ENCODE measurements around the gene TCAF1. TPM values are rescaled to one million over a fixed set of nuclear protein-coding genes. Genes with fewer than 3 reads are reported as not detected.

The TCAF1 gene
- total and polyA plus RNA-seq, 2 donors (not counting 1 experiment from before 2014, with no cell fraction given) = 7.1 to 17.3 TPM

- no peaks in the 10 kb centered on the region for H3K36me3 ChIP-seq (replicated peaks in 1 of 2; ENCODE audit: control extremely low read depth in 1 of 2, control insufficient read depth in 1 of 2, extremely low read depth in 1 of 2, insufficient read depth in 2 of 2, low read length in 1 of 2)
- Mint-ChIP-seq H3K9me3 (ENCODE audit: insufficient read depth) (no peaks in the 10 kb centered on the region), H3K27me3 (no peaks in the 10 kb centered on the region), H3K4me1 (no peaks in the 10 kb centered on the region), H3K27ac (no peak overlapping the region), H3K4me3 (no peak overlapping the region)
- H3K4me3 ChIP-seq (ENCODE audit: control extremely low read depth in 1 of 5, extremely low read depth in 1 of 5, insufficient read depth in 1 of 5, low read depth in 2 of 5, low read length in 4 of 5) = no peak overlapping the region
- no peaks in the 10 kb centered on the region for H3K4me1 ChIP-seq (ENCODE audit: control insufficient read depth in 2 of 2, insufficient read depth in 2 of 2, low read length in 2 of 2)
- POLR2A ChIA-PET = no interaction called here
- peaks cover 0 to 1% (median 0%) of the 10 kb centered on the region in 3 donors for H3K9me3 ChIP-seq (ENCODE audit: control extremely low read depth in 1 of 3, control insufficient read depth in 2 of 3, insufficient read depth in 1 of 3, low read length in 2 of 3)
- CTCF ChIA-PET = no interaction called here
- H3K27ac ChIP-seq (ENCODE audit: low read length in 2 of 2) = no peak overlapping the region
- no peaks in the 10 kb centered on the region for H3K27me3 ChIP-seq (replicated peaks in 1 of 4; ENCODE audit: control extremely low read depth in 1 of 4, control insufficient read depth in 3 of 4, insufficient read depth in 4 of 4, low read length in 3 of 4)
- no peaks in the 10 kb centered on the region for H4K20me1 ChIP-seq (ENCODE audit: control insufficient read depth, insufficient read depth, low read length, poor library complexity, severe bottlenecking)
- intact Hi-C loops (cut with micrococcal nuclease) = no loop called here
- no peak overlapping the region for H2AFZ ChIP-seq (ENCODE audit: insufficient read depth, low read depth, low read length, poor library complexity, severe bottlenecking)
- DNase-seq (peak; percentile 1), ATAC-seq (ENCODE audit: low read depth) (no peak)
- no peaks in the 10 kb centered on the region for H3K79me2 ChIP-seq (ENCODE audit: control insufficient read depth, insufficient read depth, low read length)
- TF ChIP-seq, protein P1, sequence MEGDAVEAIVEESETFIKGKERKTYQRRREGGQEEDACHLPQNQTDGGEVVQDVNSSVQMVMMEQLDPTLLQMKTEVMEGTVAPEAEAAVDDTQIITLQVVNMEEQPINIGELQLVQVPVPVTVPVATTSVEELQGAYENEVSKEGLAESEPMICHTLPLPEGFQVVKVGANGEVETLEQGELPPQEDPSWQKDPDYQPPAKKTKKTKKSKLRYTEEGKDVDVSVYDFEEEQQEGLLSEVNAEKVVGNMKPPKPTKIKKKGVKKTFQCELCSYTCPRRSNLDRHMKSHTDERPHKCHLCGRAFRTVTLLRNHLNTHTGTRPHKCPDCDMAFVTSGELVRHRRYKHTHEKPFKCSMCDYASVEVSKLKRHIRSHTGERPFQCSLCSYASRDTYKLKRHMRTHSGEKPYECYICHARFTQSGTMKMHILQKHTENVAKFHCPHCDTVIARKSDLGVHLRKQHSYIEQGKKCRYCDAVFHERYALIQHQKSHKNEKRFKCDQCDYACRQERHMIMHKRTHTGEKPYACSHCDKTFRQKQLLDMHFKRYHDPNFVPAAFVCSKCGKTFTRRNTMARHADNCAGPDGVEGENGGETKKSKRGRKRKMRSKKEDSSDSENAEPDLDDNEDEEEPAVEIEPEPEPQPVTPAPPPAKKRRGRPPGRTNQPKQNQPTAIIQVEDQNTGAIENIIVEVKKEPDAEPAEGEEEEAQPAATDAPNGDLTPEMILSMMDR (IDR thresholded peaks at IDR 0.05) = no peak
- TF ChIP-seq EZH2 (IDR thresholded peaks at IDR 0.05; ENCODE audit: borderline replicate concordance, insufficient read depth, low read depth, low read length, poor library complexity, severe bottlenecking) = no peak
- WGBS (ENCODE audit: insufficient coverage) = 100% methylated on average over 2 of the region's 3 CpGs
- H3K4me2 ChIP-seq (replicated peaks; ENCODE audit: low read depth, low read length, poor library complexity, severe bottlenecking) = no peak overlapping the region
- no peak overlapping the region for H3K9ac ChIP-seq (ENCODE audit: low read length)
Observed at GRCh38 chr7:143849785-143850479, 52.0 kb downstream of the TCAF1 start.

- no peaks in the 10 kb centered on the region for H3K27me3 Mint-ChIP-seq
- H3K4me1 ChIP-seq (ENCODE audit: control insufficient read depth in 2 of 2, insufficient read depth in 2 of 2, low read length in 2 of 2) = no peaks in the 10 kb centered on the region
- H3K36me3 ChIP-seq (replicated peaks in 1 of 2; ENCODE audit: control extremely low read depth in 1 of 2, control insufficient read depth in 1 of 2, extremely low read depth in 1 of 2, insufficient read depth in 2 of 2, low read length in 1 of 2) = no peaks in the 10 kb centered on the region
- no peak overlapping the region for H2AFZ ChIP-seq (ENCODE audit: insufficient read depth, low read depth, low read length, poor library complexity, severe bottlenecking)
- DNase-seq (no peak), ATAC-seq (ENCODE audit: low read depth) (no peak)
- H3K4me1 Mint-ChIP-seq = no peaks in the 10 kb centered on the region
- intact Hi-C loops (cut with micrococcal nuclease) = no loop called here
- peaks cover 0 to 1% (median 0%) of the 10 kb centered on the region in 3 donors for H3K9me3 ChIP-seq (ENCODE audit: control extremely low read depth in 1 of 3, control insufficient read depth in 2 of 3, insufficient read depth in 1 of 3, low read length in 2 of 3)
- no peak overlapping the region for H3K27ac ChIP-seq (ENCODE audit: low read length in 2 of 2)
- no peaks in the 10 kb centered on the region for H3K9me3 Mint-ChIP-seq (ENCODE audit: insufficient read depth)
- no peaks in the 10 kb centered on the region for H4K20me1 ChIP-seq (ENCODE audit: control insufficient read depth, insufficient read depth, low read length, poor library complexity, severe bottlenecking)
- H3K79me2 ChIP-seq (ENCODE audit: control insufficient read depth, insufficient read depth, low read length) = no peaks in the 10 kb centered on the region
- H3K4me3 Mint-ChIP-seq = no peak overlapping the region
- H3K9ac ChIP-seq (ENCODE audit: low read length) = no peak overlapping the region
- H3K27ac Mint-ChIP-seq = no peak overlapping the region
- H3K27me3 ChIP-seq (replicated peaks in 1 of 4; ENCODE audit: control extremely low read depth in 1 of 4, control insufficient read depth in 3 of 4, insufficient read depth in 4 of 4, low read length in 3 of 4) = no peaks in the 10 kb centered on the region
- no peak overlapping the region for H3K4me3 ChIP-seq (ENCODE audit: control extremely low read depth in 1 of 5, extremely low read depth in 1 of 5, insufficient read depth in 1 of 5, low read depth in 2 of 5, low read length in 4 of 5)
- no peak overlapping the region for H3K4me2 ChIP-seq (replicated peaks; ENCODE audit: low read depth, low read length, poor library complexity, severe bottlenecking)
- no peak for TF ChIP-seq EZH2 (IDR thresholded peaks at IDR 0.05; ENCODE audit: borderline replicate concordance, insufficient read depth, low read depth, low read length, poor library complexity, severe bottlenecking)
- TF ChIP-seq, protein P1 (IDR thresholded peaks at IDR 0.05) = no peak
- POLR2A ChIA-PET = no interaction called here
- CTCF ChIA-PET = no interaction called here
Observed at GRCh38 chr7:143848192-143848591, 53.8 kb downstream of the TCAF1 start.
